HG02610 (cell line): ENCODE measurements around the gene MLX.
"Not testable (repeated sequence)": the region's sequence is repeated elsewhere in the genome, so short reads cannot be mapped to it uniquely, and the experiment has no call there.

Experiments used
- ATAC-seq: cut with Tn5 transposase; IDR thresholded peaks from one replicate; pipeline ENCODE4 v1.9.1; 2021; ENCODE audit warnings: mild to moderate bottlenecking, moderate library complexity; ENCODE audit not compliant: unreplicated experiment

MLX gene

DNA sequence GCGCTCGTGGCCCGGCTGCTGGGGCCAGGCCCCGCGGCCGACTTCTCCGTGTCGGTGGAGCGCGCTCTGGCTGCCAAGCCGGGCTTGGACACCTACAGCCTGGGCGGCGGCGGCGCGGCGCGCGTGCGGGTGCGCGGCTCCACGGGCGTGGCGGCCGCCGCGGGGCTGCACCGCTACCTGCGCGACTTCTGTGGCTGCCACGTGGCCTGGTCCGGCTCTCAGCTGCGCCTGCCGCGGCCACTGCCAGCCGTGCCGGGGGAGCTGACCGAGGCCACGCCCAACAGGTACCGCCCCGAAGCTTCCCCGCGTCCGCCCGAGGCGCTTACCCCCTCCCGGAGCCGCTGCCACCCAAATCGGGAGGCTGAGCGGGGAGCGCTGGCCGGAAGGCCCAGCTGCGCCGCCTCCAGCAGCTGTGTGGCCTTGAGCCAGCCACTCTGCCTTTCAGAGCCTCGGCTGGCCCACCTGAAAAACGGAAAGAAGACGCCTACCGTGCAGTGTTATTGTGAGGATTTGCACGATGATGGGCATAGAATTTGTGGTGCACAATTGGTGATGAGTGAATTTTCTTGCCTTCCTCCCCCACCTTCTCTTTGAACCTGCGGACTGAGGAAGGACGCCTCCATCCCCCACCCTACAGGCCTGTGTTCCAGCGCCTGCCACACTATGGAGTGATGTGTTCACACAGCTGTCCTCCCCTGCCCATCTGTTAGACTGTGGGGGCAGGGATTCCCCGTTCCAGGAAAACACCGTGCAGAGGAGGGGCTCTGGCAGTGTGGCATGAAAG, 30.3 kb upstream of the MLX start:
- peak; percentile 64 for ATAC-seq

DNA sequence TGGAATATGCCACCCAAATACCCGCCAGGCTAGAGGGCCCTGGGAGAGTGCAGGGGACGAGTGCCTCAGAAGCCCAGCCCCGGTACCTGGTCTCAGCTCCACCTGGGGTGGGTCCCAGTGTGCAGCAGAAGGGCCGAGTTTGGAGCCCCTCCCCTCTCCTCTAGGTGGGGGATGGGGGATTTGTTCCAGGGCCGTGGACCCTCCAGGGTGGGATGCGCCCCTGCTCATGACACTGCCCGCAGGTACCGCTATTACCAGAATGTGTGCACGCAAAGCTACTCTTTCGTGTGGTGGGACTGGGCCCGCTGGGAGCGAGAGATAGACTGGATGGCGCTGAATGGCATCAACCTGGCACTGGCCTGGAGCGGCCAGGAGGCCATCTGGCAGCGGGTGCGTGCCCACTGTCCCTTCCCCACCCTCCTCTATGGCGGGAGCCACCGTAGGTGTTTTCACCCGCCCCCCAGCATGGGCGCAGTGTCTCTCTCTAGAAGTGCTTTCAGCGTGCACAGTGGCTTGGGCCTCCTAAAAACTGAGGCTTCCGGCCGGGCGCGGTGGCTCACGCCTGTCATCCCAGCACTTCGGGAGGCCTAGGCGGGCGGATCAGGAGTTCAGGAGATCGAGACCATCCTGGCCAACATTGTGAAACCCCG, 29.6 kb upstream of the MLX start:
- ATAC-seq: no peak

DNA sequence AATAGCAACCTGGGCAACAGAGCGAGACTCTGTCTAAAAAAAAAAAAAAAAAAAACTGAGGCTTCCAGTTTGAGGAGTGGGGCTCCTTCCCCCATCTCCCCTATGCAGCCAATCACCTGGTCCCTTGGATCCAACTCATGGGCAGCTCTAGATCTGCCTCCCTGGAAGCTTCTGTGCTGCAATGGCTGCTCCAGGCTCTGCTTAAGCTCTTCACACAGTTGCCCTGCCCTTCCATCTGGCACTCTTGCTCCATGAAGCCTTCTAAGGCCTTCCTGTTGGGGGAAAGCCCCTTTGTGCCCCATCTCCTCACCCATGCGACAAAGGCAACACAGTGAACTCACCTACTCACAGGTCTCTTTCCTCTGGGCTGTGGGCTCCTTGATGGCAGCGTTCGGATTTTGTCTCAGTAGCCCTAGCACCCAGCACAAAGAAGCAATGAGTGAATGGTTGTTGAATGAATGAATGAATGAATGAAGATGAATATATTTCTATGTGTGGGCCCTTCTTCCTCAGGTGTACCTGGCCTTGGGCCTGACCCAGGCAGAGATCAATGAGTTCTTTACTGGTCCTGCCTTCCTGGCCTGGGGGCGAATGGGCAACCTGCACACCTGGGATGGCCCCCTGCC, 29.0 kb upstream of the MLX start:
- no peak for ATAC-seq

DNA sequence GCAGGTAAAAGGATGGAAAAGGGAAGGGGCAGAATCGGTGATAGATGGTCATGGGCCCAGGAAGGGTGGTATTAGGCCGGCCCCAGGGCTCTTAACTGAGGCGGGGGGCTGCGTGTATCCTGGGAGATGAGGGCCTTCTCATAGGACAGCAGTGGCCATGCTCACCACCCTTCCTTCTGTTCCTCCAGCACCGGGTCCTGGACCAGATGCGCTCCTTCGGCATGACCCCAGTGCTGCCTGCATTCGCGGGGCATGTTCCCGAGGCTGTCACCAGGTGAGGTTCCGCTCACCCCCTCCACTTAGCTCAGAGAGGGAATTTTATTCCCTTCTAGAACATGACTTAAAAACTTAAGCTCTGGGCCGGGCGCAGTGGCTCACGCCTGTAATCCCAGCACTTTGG, 28.4 kb upstream of the MLX start:
- ATAC-seq: no peak

DNA sequence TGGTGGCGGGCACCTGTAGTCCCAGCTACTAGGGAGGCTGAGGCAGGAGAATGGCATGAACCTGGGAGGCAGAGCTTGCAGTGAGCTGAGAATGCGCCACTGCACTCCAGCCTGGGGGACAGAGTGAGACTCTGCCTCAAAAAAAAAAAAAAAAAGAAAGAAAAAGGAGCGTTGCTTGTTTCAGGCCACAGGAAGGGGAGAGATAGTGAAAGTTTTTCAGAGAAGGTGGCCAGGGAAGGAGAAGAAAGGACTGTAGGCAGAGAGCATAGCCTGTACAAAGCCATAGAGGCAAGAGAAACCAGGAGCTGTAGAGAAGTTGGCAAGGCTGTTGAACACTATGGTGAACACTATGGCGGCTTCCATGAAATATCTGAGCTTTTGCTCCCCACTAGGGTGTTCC, 26.3 kb upstream of the MLX start:
- ATAC-seq: not testable (repeated sequence)

DNA sequence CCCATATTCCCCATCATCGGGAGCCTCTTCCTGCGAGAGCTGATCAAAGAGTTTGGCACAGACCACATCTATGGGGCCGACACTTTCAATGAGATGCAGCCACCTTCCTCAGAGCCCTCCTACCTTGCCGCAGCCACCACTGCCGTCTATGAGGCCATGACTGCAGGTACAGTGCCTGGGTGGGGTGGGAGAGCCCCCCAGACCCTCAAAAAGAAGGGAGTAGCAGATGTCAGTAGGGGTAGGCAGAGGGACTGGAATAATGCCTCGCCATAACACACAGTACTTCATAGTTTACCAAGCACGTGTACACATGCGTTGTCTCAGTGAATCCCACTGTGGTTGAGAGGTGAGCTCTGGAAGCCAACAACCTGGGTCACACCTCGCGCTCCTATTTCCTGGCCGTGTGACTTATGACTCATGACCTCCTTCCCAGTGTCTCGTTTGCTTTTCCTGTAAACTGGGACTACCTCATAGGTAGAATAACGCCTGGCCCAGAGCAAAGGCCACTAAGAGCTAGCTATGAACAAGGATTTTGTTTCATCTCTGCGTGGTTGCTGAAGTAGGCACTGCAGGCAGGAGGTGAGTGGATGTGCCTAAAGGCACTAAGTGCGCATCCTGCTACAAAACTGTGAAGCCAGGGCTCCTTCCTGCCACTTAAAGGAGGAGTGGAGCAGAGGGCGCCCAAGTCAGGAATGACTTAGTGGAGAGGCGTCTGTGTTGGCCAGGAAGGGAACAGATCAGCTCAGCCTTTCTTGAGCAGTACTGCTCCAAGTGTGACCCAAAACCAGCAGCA, 25.7 kb upstream of the MLX start:
- no peak for ATAC-seq

DNA sequence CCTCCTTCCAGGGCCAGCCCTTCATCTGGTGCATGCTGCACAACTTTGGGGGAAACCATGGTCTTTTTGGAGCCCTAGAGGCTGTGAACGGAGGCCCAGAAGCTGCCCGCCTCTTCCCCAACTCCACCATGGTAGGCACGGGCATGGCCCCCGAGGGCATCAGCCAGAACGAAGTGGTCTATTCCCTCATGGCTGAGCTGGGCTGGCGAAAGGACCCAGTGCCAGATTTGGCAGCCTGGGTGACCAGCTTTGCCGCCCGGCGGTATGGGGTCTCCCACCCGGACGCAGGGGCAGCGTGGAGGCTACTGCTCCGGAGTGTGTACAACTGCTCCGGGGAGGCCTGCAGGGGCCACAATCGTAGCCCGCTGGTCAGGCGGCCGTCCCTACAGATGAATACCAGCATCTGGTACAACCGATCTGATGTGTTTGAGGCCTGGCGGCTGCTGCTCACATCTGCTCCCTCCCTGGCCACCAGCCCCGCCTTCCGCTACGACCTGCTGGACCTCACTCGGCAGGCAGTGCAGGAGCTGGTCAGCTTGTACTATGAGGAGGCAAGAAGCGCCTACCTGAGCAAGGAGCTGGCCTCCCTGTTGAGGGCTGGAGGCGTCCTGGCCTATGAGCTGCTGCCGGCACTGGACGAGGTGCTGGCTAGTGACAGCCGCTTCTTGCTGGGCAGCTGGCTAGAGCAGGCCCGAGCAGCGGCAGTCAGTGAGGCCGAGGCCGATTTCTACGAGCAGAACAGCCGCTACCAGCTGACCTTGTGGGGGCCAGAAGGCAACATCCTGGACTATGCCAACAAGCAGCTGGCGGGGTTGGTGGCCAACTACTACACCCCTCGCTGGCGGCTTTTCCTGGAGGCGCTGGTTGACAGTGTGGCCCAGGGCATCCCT, 23.5 kb upstream of the MLX start:
- no peak for ATAC-seq

DNA sequence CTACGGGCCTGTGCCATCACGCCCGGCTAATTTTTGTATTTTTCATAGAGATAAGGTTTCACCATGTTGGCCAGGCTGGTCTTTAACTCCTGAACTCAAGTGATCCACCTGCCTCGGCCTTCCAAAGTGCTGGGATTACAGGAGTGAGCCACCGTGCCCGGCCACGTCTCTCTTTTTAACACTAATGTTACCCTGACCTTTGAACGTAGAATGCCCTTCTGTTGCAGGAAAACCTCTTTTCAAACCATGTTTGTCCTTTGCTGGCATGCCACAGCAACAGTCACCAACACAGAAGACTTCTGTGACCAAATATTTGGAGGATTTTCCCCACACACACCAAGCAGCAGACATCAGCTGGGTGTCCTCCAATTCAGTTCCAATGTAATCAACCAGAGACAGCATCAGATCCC, 22.0 kb upstream of the MLX start:
- no peak for ATAC-seq

DNA sequence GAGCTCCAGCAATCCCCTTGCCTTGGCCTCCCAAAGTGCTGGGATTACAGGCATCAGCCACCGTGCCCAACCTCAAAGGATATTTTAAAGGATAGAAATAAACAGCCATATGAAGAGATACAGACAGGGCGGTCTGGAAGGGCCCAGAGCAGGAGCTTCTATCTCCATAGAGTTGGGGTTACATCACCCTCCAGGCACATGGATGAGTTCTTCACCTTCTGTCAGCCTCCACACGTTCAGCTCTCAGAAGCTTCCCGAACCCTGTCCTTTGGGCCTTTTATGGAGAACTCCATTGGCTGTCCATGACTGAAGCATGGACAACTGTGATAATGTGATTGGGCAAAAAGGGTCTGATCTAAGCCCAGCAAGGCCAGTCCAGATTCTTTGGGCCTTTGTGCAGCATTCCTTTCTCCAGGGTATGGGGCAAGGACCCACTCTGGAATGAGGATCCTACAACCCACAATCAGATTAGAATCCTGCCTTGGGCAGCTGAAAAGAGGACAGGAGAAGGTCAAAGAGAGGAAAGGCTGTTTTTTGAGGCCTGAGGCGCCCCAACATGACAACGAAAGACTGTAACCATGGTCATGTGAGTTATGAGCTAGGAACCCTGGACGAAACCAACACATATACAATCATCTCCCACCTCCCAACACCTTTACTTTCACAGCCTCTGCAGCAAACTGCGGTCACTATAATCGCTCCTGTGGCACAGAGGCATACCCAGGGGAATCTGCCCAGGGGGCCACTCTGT, 21.0 kb upstream of the MLX start:
- not testable (repeated sequence) for ATAC-seq

DNA sequence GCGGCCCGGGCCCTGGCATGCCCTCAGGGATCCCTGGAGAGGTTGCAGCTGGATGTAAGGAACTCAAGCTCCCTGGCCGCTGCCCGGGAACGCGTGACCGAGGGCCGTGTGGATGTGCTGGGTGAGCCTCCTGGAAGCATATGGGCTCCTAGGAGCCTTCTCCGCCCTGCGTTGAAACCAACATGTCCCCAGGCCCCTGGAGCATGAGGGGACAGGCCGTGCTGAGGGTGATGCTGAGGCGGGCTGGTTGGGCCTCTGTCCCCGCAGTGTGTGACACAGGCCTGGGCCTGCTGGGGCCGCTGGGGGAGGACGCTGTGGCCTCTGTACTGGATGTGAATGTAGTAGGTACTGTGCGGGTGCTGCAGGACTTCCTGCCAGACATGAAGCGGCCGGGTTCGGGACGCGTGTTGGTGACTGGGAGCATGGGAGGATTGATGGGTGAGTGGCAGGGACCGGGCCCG, 19.9 kb upstream of the MLX start:
- no peak for ATAC-seq

DNA sequence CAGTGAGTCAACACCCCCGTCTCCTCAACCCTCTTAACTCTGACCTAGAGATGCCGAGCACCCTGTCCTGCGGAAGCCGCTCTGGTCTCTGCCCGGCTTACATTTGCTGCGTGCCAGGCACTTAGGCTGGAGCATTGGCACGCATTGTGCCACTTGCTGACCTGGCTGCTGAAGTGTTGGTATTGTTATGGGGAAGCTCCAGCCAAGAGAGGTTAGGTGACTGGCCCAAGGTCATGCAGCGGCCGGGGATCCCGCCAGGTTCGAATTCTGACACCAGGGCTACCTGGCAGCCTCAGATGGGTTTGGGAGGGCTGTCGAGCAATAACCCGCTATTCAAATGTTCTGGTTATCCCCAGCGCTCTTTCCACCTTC, 19.2 kb upstream of the MLX start:
- no peak for ATAC-seq

DNA sequence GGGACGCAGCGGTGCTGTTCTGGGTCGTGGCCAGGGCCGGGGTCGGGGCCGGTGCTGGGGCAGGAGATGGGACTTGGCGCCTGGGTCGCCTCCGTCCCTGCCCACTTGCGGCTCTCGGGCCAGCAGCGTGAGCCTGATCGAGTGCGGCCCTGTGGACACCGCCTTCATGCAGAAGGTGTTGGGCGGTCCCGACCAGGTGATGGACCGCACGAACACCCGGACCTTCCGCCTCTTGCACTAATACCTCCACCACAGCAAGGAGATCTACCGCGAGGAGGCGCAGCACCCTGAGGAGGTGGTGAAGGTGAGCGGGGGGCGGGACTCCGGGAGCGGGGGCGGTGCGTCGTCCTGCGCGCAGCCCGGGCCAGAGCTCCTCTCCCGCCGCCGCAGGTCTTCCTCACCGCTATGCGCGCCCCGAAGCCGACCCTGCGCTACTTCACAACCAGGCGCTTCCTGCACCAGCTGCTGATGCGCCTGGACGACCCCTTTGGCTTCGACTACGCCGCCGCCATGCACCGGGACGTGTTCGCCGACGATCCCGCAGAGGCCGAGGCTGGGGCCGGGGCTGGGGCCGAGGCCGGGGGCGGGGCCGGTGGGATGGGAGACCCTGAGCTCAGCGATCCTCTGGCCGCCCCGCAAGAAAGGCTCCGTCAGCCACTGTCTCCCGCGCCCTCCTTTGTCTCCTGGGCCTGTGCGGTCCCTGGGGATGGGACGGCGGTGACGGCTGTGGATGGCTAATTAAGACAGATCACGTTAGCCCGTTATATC, 18.6 kb upstream of the MLX start:
- ATAC-seq: no peak

DNA sequence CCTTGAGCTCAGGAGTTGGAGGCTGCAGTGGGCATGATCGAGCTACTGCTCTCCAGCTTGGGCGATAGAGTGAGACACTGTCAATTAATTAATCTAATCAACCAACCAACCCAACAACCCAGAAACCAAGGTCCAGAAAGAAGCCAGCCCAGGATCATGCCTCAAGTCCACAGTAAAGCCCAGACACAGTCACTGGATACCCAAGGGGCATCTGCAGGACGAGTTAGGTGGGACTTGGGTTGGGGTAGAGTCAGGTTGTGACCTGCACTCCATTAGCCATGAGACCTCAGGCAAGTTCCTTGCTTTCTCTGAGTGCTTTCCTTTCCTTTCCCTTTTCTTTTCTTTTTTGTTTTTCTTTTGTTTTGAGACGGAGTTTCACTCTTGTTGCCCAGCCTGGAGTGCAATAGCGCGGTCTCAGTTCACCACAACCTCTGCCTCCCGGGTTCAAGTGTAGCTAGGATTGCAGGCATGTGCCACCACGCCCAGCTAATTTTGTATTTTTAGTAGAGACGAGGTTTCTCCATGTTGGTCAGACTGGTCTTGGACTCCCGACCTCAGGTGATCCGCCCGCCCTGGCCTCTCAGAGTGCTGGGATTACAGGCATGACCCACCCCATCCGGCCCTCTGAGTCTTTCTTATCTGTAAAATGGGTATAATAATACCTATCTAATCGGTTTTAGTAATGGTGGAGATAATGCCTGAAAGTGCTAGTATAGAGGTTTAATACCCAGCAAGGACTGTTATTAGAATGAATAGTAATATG, 17.7 kb upstream of the MLX start:
- no peak for ATAC-seq

DNA sequence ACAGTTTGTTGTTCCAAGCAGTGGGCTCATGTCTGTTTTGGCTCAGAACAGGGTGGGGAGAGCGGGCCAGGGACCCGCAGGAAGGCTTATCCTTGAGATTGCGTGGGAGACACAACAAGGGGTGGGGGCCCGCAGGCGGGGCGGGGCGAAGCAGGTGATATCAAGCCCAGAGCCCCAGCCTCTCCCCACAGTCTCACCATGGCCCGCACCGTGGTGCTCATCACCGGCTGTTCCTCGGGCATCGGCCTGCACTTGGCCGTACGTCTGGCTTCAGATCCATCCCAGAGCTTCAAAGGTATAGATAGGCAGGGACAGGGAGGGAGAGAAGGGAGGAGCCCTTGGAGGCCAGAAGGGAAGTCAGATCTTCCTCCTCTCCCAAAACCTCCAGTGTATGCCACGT, 14.2 kb upstream of the MLX start, which contains the start of gene HSD17B1:
Gene HSD17B1, plus strand, starts transcription at position 188 of the 400 bp plus-strand sequence. Its CDS starts 11 bp downstream, at position 199.
- not testable (repeated sequence) for ATAC-seq

DNA sequence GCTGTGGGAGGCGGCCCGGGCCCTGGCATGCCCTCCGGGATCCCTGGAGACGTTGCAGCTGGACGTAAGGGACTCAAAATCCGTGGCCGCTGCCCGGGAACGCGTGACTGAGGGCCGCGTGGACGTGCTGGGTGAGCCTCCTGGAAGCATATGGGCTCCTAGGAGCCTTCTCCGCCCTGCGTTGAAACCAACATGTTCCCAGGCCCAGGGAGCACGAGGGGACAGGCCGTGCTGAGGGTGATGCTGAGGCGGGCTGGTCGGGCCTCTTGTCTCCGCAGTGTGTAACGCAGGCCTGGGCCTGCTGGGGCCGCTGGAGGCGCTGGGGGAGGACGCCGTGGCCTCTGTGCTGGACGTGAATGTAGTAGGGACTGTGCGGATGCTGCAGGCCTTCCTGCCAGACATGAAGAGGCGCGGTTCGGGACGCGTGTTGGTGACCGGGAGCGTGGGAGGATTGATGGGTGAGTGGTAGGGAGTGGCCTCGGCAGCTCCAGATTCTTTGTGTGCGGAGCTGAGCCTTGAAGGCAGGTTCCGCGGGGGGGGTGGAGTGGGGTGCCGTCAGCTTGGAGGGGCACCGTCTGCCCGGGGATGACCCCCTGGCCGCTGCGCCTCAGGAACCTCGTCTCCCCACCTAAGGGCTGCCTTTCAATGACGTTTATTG, 13.6 kb upstream of the MLX start:
- no peak for ATAC-seq

DNA sequence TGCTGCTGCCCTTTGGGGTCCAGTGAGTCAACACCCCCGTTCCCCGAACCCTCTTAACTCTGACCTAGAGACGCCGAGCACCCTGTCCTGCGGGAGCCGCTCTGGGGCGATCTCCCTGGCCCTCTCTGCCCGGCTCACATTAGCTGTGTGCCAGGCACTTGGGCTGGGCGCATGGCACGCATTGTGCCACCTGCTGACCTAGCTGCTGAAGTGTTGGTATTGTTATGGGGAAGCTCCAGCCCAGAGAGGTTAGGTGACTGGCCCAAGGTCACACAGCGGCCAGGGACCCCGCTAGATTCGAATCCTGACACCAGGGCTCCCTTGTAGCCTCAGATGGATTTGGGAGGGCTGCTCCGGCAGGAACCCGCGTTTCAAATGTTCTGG, 13.0 kb upstream of the MLX start:
- ATAC-seq: no peak
